ENCODE results near the gene SHISA6.

DNA sequence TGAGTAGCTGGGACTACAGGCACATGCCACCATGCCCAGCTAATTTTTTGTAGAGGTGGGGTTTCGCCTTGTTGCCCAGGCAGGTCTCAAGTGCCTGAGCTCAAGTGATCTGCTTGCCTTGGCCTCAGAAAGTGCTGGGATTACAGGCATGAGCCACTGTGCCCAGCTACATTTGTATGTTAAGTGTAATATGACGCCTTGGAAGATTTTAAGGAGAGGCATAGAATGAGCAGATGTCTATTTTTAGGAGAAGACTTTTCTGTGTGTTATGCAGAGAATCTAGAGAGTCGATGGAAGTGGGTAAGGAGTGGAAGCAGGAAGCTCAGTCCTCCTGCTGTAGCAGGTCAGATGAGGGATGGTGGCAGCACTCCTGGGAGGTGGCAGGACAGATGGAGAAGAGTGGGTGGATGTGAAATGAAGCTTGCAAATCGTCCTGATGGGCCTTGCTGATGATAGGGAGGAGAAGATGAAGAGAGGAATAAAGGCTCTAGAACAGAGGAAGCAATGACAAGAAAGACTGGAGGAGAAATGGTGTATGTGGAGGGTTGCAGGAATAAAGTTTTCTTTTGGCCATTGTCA, 125.3 kb downstream of the SHISA6 start:
- TF ChIP-seq CTCF (IDR thresholded peaks at IDR 0.05; ENCODE audit: insufficient read depth, low read depth, low read length) (no peak), EZH2 (IDR thresholded peaks at IDR 0.05; ENCODE audit: insufficient read depth, low read length) (no peak)

Measured in astrocyte (in vitro differentiated cells and primary cell).